IMR-90 (cell line): Measurements from ENCODE around the gene SLC6A7. TPM values are rescaled to one million over a fixed set of nuclear protein-coding genes. Genes with fewer than 3 reads are reported as not detected.
A peak's percentile ranks its signal among the peaks of the same experiment; 100 is the strongest.

Source experiments
- ATAC-seq: fragments of 200-7000 bp; cut with Tn5 transposase; 2 replicates; pipeline ENCODE4 v1.9.1; 2020; ENCODE audit warnings: low read depth, mild to moderate bottlenecking, moderate library complexity
- BruUV-seq: library from RNA; stranded (reverse); fragments of 400-500 nt; replicated peaks from 2 replicates; lab custom pipeline; 2021; lab: Mats Ljungman, UMichigan
- CTCF ChIA-PET: fragments of 300-600 bp; formaldehyde crosslinking; extraction: SDS; loops from one replicate; lab custom pipeline; 2021; ENCODE audit warnings: antibody characterized with exemption; lab: Yijun Ruan, JAX
- POLR2A ChIA-PET: fragments of 300-600 bp; sonication (Branson Sonifier 250); formaldehyde crosslinking; loops from one replicate; lab custom pipeline; 2022; ENCODE audit warnings: antibody characterized with exemption; ENCODE audit not compliant: unreplicated experiment; lab: Charles Lee
- DNase-seq: peaks from one replicate; pipeline ENCODE4 v3.0.0; 2013
- H2AFZ ChIP-seq: replicated peaks from 2 replicates; pipeline ENCODE3; 2013; ENCODE audit warnings: low read length, mild to moderate bottlenecking; ENCODE audit not compliant: poor library complexity
- H2AK5ac ChIP-seq: 2 replicates; pipeline ENCODE4 v1.6.1; 2013; ENCODE audit warnings: low read depth, low read length, inconsistent platforms
- H2AK9ac ChIP-seq: replicated peaks from 2 replicates; pipeline ENCODE3; 2013; ENCODE audit warnings: mild to moderate bottlenecking, low read depth, low read length, moderate library complexity; ENCODE audit not compliant: poor library complexity
- H2BK120ac ChIP-seq: 2 replicates; pipeline ENCODE4 v1.6.1; 2013; ENCODE audit warnings: low read depth, low read length, inconsistent platforms
- H2BK15ac ChIP-seq: 3 replicates; pipeline ENCODE4 v1.6.1; 2013; ENCODE audit warnings: low read depth, low read length, inconsistent platforms
- H2BK20ac ChIP-seq: 2 replicates; pipeline ENCODE4 v1.6.1; 2013; ENCODE audit warnings: low read depth, mild to moderate bottlenecking, inconsistent platforms, low read length, moderate library complexity
- H2BK5ac ChIP-seq: 2 replicates; pipeline ENCODE4 v1.6.1; 2013; ENCODE audit warnings: mild to moderate bottlenecking, low read depth, low read length, inconsistent platforms; ENCODE audit not compliant: poor library complexity, severe bottlenecking
- H3K14ac ChIP-seq: replicated peaks from 2 replicates; pipeline ENCODE4 v1.6.1; 2013; ENCODE audit warnings: low read depth, low read length, inconsistent platforms
- H3K18ac ChIP-seq: 2 replicates; pipeline ENCODE4 v1.6.1; 2013; ENCODE audit warnings: low read depth, low read length, control low read depth
- H3K23ac ChIP-seq: 2 replicates; pipeline ENCODE4 v1.6.1; 2013; ENCODE audit warnings: low read depth, low read length, inconsistent platforms
- H3K27ac ChIP-seq: 2 replicates; pipeline ENCODE4 v1.5.1; 2013; ENCODE audit warnings: mild to moderate bottlenecking, control low read depth, low read length; ENCODE audit not compliant: insufficient read depth
- H3K27me3 ChIP-seq: 2 replicates; pipeline ENCODE4 v1.6.1; 2013; ENCODE audit warnings: low read length; ENCODE audit not compliant: control insufficient read depth, insufficient read depth
- H3K36me3 ChIP-seq: 2 replicates; pipeline ENCODE4 v1.6.1; 2013; ENCODE audit warnings: low read length, mixed read lengths; ENCODE audit not compliant: control insufficient read depth, insufficient read depth
- H3K4ac ChIP-seq: 2 replicates; pipeline ENCODE4 v1.6.1; 2013; ENCODE audit warnings: low read depth, low read length, inconsistent platforms
- H3K4me1 ChIP-seq: 2 replicates; pipeline ENCODE4 v1.6.1; 2013; ENCODE audit warnings: low read length, mixed read lengths; ENCODE audit not compliant: control insufficient read depth, insufficient read depth
- H3K4me2 ChIP-seq: 2 replicates; pipeline ENCODE4 v1.6.1; 2013; ENCODE audit warnings: low read depth, mild to moderate bottlenecking, control low read depth, low read length, moderate library complexity
- H3K4me3 ChIP-seq: 2 replicates; pipeline ENCODE4 v1.5.1; 2013; ENCODE audit warnings: low read depth, mild to moderate bottlenecking, control low read depth, low read length, moderate library complexity; ENCODE audit not compliant: insufficient read depth
- H3K56ac ChIP-seq: 2 replicates; pipeline ENCODE4 v1.6.1; 2013; ENCODE audit warnings: low read length, inconsistent platforms; ENCODE audit not compliant: insufficient read depth; ENCODE audit errors: extremely low read depth
- H3K79me1 ChIP-seq, 2 experiments: 2 replicates each; pipeline ENCODE4 v1.6.1; 2013; ENCODE audit warnings: low read length in 2 of 2, inconsistent platforms in 1 of 2, low read depth in 1 of 2
- H3K9ac ChIP-seq: 2 replicates; pipeline ENCODE4 v1.6.1; 2013; ENCODE audit warnings: low read depth, low read length, control low read depth
- H3K9me1 ChIP-seq: 2 replicates; pipeline ENCODE4 v1.6.1; 2013; ENCODE audit warnings: low read length, inconsistent platforms; ENCODE audit not compliant: insufficient read depth
- H3K9me3 ChIP-seq: 2 replicates; pipeline ENCODE4 v1.6.1; 2013; ENCODE audit warnings: low read length; ENCODE audit not compliant: control insufficient read depth, insufficient read depth
- H4K20me1 ChIP-seq: 2 replicates; pipeline ENCODE4 v1.6.1; 2013; ENCODE audit warnings: low read length, inconsistent platforms; ENCODE audit not compliant: insufficient read depth
- H4K5ac ChIP-seq: 2 replicates; pipeline ENCODE4 v1.6.1; 2013; ENCODE audit warnings: mild to moderate bottlenecking, low read depth, low read length, control low read depth
- H4K8ac ChIP-seq, 2 experiments: 2 replicates each; pipeline ENCODE4 v1.6.1; 2013; ENCODE audit warnings: low read depth in 2 of 2, low read length in 2 of 2, control low read depth in 1 of 2, inconsistent platforms in 1 of 2
- H4K91ac ChIP-seq: 2 replicates; pipeline ENCODE4 v1.6.1; 2013; ENCODE audit warnings: low read depth, low read length, inconsistent platforms; ENCODE audit not compliant: insufficient read depth
- CEBPB ChIP-seq: IDR thresholded peaks from 2 replicates; pipeline ENCODE4 v1.6.1; 2012; ENCODE audit warnings: low read depth, low read length, improper control_type of control experiment
- MAFK ChIP-seq: IDR thresholded peaks from 2 replicates; pipeline ENCODE4 v1.6.1; 2012; ENCODE audit warnings: low read depth, low read length, improper control_type of control experiment
- MXI1 ChIP-seq: IDR thresholded peaks from 2 replicates; pipeline ENCODE4 v1.6.1; 2012; ENCODE audit warnings: low read depth, mild to moderate bottlenecking, low read length, moderate library complexity, borderline replicate concordance
- POLR2A ChIP-seq: IDR thresholded peaks from 2 replicates; pipeline ENCODE4 v1.6.1; 2012; ENCODE audit warnings: mild to moderate bottlenecking, low read depth, low read length
- SMC3 ChIP-seq: fragments of 150-350 bp; IDR thresholded peaks from 2 replicates; pipeline ENCODE4 v1.6.1; 2016; ENCODE audit warnings: low read depth, mild to moderate bottlenecking, antibody characterized with exemption, low read length, moderate library complexity
- USF2 ChIP-seq: fragments of 150-350 bp; IDR thresholded peaks from 2 replicates; pipeline ENCODE4 v1.6.1; 2017; ENCODE audit warnings: mild to moderate bottlenecking, antibody characterized with exemption, low read length, low read depth
- WGBS, 2 experiments: methylation state at CpG; one replicate each; pipeline versions ENCODE4 v1.1.5 to v1.1.7; 2013; ENCODE audit warnings: missing lambda C conversion rate in 2 of 2; ENCODE audit not compliant: insufficient read length in 1 of 2; ENCODE audit errors: extremely low coverage in 2 of 2; 5-methylcytosine and 5-hydroxymethylcytosine counted together
- dilution Hi-C: fragments of 300-500 bp; cut with HindIII; formaldehyde crosslinking; loops from one replicate; pipeline ENCODE4 v1.14.3; 2018; ENCODE audit warnings: low sequenced_read_pairs; ENCODE audit not compliant: unreplicated experiment
- in situ Hi-C: fragments of 300-500 bp; cut with MboI; formaldehyde crosslinking; loops from 3 replicates; pipeline ENCODE4 v1.14.3; 2019; ENCODE audit warnings: low sequenced_read_pairs, inconsistent platforms, mixed read lengths
- intact Hi-C: fragments of 100-400 bp; cut with micrococcal nuclease; formaldehyde crosslinking; loops from 2 replicates; pipeline ENCODE4 v1.10.0; 2022
- polyA plus RNA-seq, 3 experiments: library from polyadenylated mRNA; depleted of rRNA; stranded (reverse); fragments of >200 nt; gene quantifications; 2 replicates each; pipeline ENCODE4 v1.2.3, GENCODE V29; 2012; ENCODE audit warnings: low replicate concordance in 1 of 3
- total RNA-seq: library from RNA; depleted of rRNA; stranded (reverse); fragments of >200 nt; gene quantifications from 2 replicates; pipeline ENCODE4 v1.2.3, GENCODE V29; 2012
- TF ChIP-seq, protein P1 (sequence below): conservative IDR thresholded peaks from 2 replicates; pipeline ENCODE4 v1.5.1; 2012; ENCODE audit warnings: mild to moderate bottlenecking, low read depth, low read length, improper control_type of control experiment

Gene SLC6A7
- total and polyA plus RNA-seq, 2 of the 4 experiments (the other 2 are of a cell fraction): under 0.01 TPM; not detected in 1

DNA sequence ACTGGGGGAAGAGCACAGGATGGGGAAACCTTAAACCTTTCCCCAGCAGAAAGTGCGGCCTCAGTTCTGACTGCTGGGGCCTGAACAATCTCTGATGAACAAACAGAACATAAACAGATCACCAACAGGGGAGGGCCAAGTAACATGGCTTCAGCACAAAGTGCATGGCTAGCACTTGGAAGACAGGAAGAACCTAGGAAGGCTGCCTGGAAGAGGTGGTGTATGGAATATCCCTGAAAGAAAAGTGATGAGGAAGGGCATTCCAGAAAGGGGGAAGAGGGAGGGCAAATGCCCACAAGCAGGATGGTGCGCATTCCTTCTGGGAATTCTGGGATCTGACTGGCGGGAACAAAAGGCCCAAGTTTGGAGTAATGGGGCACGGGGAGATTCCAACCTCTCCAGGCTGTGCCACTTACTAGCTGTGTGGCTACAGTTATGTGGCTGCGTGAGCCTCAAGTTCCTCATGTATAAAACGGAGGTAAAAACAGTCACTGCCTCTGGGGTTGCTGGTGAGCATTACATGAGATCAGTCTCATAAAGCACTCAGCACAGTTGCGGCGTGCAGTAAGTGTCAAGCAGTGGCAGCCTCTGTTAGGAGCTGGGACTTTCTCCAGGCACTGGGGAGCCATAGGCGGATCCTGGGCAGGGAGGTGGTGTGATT, 35.8 kb upstream of the SLC6A7 start:
- intact Hi-C loops: loop anchor here (1.0 to 2.0 kb wide), 3 partner anchors 11 to 23 kb away; no protein-coding TSS in a partner anchor

More for the DNA sequence above, 35.8 kb upstream of the SLC6A7 start:
- Histone ChIP-seq H3K36me3 (peaks cover 36% of the 10 kb centered on the region; the same call in 1 of the 2 replicates), H2AK9ac (peak overlapping the region; percentile 96), H4K20me1 (peaks cover 46% of the 10 kb centered on the region), H3K27ac (peak overlapping the region; percentile 91), H4K5ac (peak overlapping the region; percentile 8; the same call in 1 of the 2 replicates), H3K79me1 (peaks cover 5 to 66% of the 10 kb centered on the region in 2 experiments), H3K4me3 (peak overlapping the region; percentile 76), H3K27me3 (no peaks in the 10 kb centered on the region), H3K56ac (peak overlapping the region; percentile 88), H3K9me1 (peaks cover 32% of the 10 kb centered on the region), H3K4me1 (peaks cover 41% of the 10 kb centered on the region), H3K23ac (peak overlapping the region; percentile 94), H3K14ac (peak overlapping the region; percentile 96), H3K4ac (peak overlapping the region; percentile 99), H4K8ac (peak overlapping the region; percentile 74 to 89; a peak in 2 of 4 replicates), H3K18ac (peak overlapping the region; percentile 83), H2BK120ac (peak overlapping the region; percentile 85), H4K91ac (peak overlapping the region; percentile 98), H2BK20ac (peak overlapping the region; percentile 56), H3K4me2 (peak overlapping the region; percentile 93), H2AK5ac (peak overlapping the region; percentile 94), H2AFZ (peak overlapping the region; percentile 53), H2BK15ac (peak overlapping the region; percentile 27; the same call in 1 of the 3 replicates), H3K9me3 (no peaks in the 10 kb centered on the region), H2BK5ac (peak overlapping the region; percentile 91), H3K9ac (peak overlapping the region; percentile 99)
- DNase-seq: peak; percentile 80
- WGBS, 2 experiments: 15% methylated on average over 5 of the region's 9 CpGs; no CpG with 5 or more reads in 1 of the 2 experiments
- TF ChIP-seq MAFK (peak; percentile 23; the same call in 1 of the 2 replicates), USF2 (no peak), MXI1 (peak; percentile 47; the same call in 1 of the 2 replicates), POLR2A (peak; percentile 77), CEBPB (no peak), SMC3 (peak; percentile 26; the same call in 1 of the 2 replicates)
- TF ChIP-seq, protein P1, sequence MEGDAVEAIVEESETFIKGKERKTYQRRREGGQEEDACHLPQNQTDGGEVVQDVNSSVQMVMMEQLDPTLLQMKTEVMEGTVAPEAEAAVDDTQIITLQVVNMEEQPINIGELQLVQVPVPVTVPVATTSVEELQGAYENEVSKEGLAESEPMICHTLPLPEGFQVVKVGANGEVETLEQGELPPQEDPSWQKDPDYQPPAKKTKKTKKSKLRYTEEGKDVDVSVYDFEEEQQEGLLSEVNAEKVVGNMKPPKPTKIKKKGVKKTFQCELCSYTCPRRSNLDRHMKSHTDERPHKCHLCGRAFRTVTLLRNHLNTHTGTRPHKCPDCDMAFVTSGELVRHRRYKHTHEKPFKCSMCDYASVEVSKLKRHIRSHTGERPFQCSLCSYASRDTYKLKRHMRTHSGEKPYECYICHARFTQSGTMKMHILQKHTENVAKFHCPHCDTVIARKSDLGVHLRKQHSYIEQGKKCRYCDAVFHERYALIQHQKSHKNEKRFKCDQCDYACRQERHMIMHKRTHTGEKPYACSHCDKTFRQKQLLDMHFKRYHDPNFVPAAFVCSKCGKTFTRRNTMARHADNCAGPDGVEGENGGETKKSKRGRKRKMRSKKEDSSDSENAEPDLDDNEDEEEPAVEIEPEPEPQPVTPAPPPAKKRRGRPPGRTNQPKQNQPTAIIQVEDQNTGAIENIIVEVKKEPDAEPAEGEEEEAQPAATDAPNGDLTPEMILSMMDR: 0 out of 2 replicates have a peak, but pooled peaks have one; percentile 21
- in situ Hi-C loops: no loop called here
- ATAC-seq: peak; percentile 42
- POLR2A ChIA-PET: interaction anchor here (0.7 kb wide), 1 partner anchor 10 kb away, joined by 3 read pairs; no protein-coding TSS in a partner anchor
- no TSS peak for BruUV-seq
- CTCF ChIA-PET: interaction anchor here (0.6 to 0.7 kb wide), 3 partner anchors 60 to 196 kb away, joined by 3 read pairs; no protein-coding TSS in a partner anchor
- dilution Hi-C loops: no loop called here
